ENCODE measurements around the gene LEFTY2.

Gene LEFTY2

GRCh38 chr1:225908773-225909172 is 32.2 kb downstream of the LEFTY2 start:
- DNase-seq (ENCODE audit: low read depth), result no peak
- TF ChIP-seq CTCF (IDR thresholded peaks at IDR 0.05; ENCODE audit: insufficient read depth, low read depth, low read length, missing control alignments), result no peak
- H3K4me3 ChIP-seq (ENCODE audit: low read depth, low read length), result no peak overlapping the region

- TF ChIP-seq CTCF (IDR thresholded peaks at IDR 0.05; ENCODE audit: insufficient read depth, low read depth, low read length, missing control alignments), result no peak
- H3K4me3 ChIP-seq (ENCODE audit: low read depth, low read length), result no peak overlapping the region
- no peak for DNase-seq (ENCODE audit: low read depth)
These were observed 32.9 kb downstream of the LEFTY2 start for GRCh38 chr1:225908013-225908640.

- no peak overlapping the region for H3K4me3 ChIP-seq (ENCODE audit: low read depth, low read length)
- no peak for TF ChIP-seq CTCF (IDR thresholded peaks at IDR 0.05; ENCODE audit: insufficient read depth, low read depth, low read length, missing control alignments)
- DNase-seq (ENCODE audit: low read depth), result no peak
These were observed 33.7 kb downstream of the LEFTY2 start for GRCh38 chr1:225907341-225907740.

GRCh38 chr1:225906467-225906866 is 34.6 kb downstream of the LEFTY2 start:
- DNase-seq (ENCODE audit: low read depth), result no peak
- H3K4me3 ChIP-seq (ENCODE audit: low read depth, low read length), result no peak overlapping the region
- TF ChIP-seq CTCF (IDR thresholded peaks at IDR 0.05; ENCODE audit: insufficient read depth, low read depth, low read length, missing control alignments), result no peak

GRCh38 chr1:225903623-225904022 is 37.4 kb downstream of the LEFTY2 start:
- H3K4me3 ChIP-seq (ENCODE audit: low read depth, low read length), result no peak overlapping the region
- no peak for TF ChIP-seq CTCF (IDR thresholded peaks at IDR 0.05; ENCODE audit: insufficient read depth, low read depth, low read length, missing control alignments)
- DNase-seq (ENCODE audit: low read depth), result no peak

- no peak overlapping the region for H3K4me3 ChIP-seq (ENCODE audit: low read depth, low read length)
- no peak for DNase-seq (ENCODE audit: low read depth)
These were observed 41.7 kb downstream of the LEFTY2 start for GRCh38 chr1:225899044-225899925.

More at GRCh38 chr1:225899044-225899925, 41.7 kb downstream of the LEFTY2 start:
- TF ChIP-seq CTCF (IDR thresholded peaks at IDR 0.05; ENCODE audit: insufficient read depth, low read depth, low read length, missing control alignments), result no peak
